K562 (cell line): ENCODE measurements around the gene PUS10. TPM values are rescaled to one million over a fixed set of nuclear protein-coding genes. Genes with fewer than 3 reads are reported as not detected.

Experiments
- ATAC-seq: fragments of 200-7000 bp; cut with Tn5 transposase; 3 replicates; pipeline ENCODE4 v1.9.1; 2020; ENCODE audit warnings: moderate library complexity
- BruUV-seq: library from RNA; stranded (reverse); fragments of 400-500 nt; replicated peaks from 2 replicates; lab custom pipeline; 2021; lab: Mats Ljungman, UMichigan
- CTCF ChIA-PET: fragments of 300-600 bp; formaldehyde crosslinking; extraction: SDS; loops from one replicate; lab custom pipeline; 2021; ENCODE audit warnings: low intra/inter-chr PET ratio; lab: Yijun Ruan, JAX
- POLR2A ChIA-PET: fragments of 300-600, 350-650 bp; sonication (Branson Sonifier 250); formaldehyde crosslinking; extraction: SDS; loops from one replicate; lab custom pipeline; 2021; ENCODE audit warnings: antibody characterized with exemption, inconsistent platforms; lab: Yijun Ruan, JAX
- DNase-seq, 4 experiments: peaks; one replicate each; pipeline versions ENCODE4 v3.0.0 to v3.0.0-alpha.2; 2011 to 2018; ENCODE audit warnings: low spot score in 3 of 4, mixed read lengths in 3 of 4; ENCODE audit errors: extremely low read depth in 1 of 4
- FAIRE-seq: peaks from 2 replicates; lab custom pipeline; 2011; peaks lifted over from hg19 to GRCh38; lab: Jason Lieb, UNC
- H2AFZ ChIP-seq: 2 replicates; pipeline ENCODE4 v1.6.0; 2011; ENCODE audit warnings: low read depth, low read length, control low read depth, inconsistent platforms
- H3K27ac ChIP-seq: fragments of 200-600 bp; 3 replicates; pipeline ENCODE4 v1.8.0; 2011; ENCODE audit warnings: low read depth, mild to moderate bottlenecking, control low read depth, inconsistent platforms, low read length, moderate library complexity, mixed read lengths; ENCODE audit errors: extremely low read depth
- H3K27me3 ChIP-seq, 2 experiments: fragments of 300-600 bp in 1 of 2; 2 replicates in 1 of 2; 3 replicates in 1 of 2; pipeline versions ENCODE4 v1.6.0 to v1.8.0; 2011; ENCODE audit warnings: inconsistent platforms in 2 of 2, low read length in 2 of 2, mild to moderate bottlenecking in 1 of 2, mixed read lengths in 1 of 2, moderate library complexity in 1 of 2; ENCODE audit not compliant: control insufficient read depth in 2 of 2, insufficient read depth in 2 of 2
- H3K36me3 ChIP-seq: fragments of 300-600 bp; 3 replicates; pipeline ENCODE4 v1.8.0; 2011; ENCODE audit warnings: mild to moderate bottlenecking, low read length, inconsistent platforms; ENCODE audit not compliant: control insufficient read depth, insufficient read depth
- H3K4me1 ChIP-seq, 2 experiments: fragments of 200-600 bp in 1 of 2; replicated peaks in 1 of 2; 2 replicates in 1 of 2; 3 replicates in 1 of 2; pipeline versions ENCODE4 v1.5.1 to v1.8.0; 2011; ENCODE audit warnings: inconsistent platforms in 2 of 2, low read length in 2 of 2, mild to moderate bottlenecking in 1 of 2, mixed read lengths in 1 of 2, moderate library complexity in 1 of 2; ENCODE audit not compliant: control insufficient read depth in 2 of 2, insufficient read depth in 2 of 2
- H3K4me2 ChIP-seq: 2 replicates; pipeline ENCODE4 v1.6.1; 2011; ENCODE audit warnings: low read length, control low read depth, inconsistent platforms, mixed read lengths; ENCODE audit not compliant: insufficient read depth
- H3K4me3 ChIP-seq: fragments of 200-600 bp; sonication (generic), shearing (Covaris generic); 2 replicates; pipeline ENCODE4 v1.5.1; 2016; ENCODE audit warnings: control low read depth, inconsistent platforms
- H3K79me2 ChIP-seq: fragments of 200-600 bp; 3 replicates; pipeline ENCODE4 v1.8.0; 2011; ENCODE audit warnings: low read length, inconsistent platforms; ENCODE audit not compliant: control insufficient read depth, insufficient read depth
- H3K9ac ChIP-seq, 2 experiments: 2 replicates each; pipeline versions ENCODE4 v1.6.0 to v1.6.1; 2011; ENCODE audit warnings: low read depth in 2 of 2, low read length in 2 of 2, control low read depth in 1 of 2, inconsistent platforms in 1 of 2, mild to moderate bottlenecking in 1 of 2, mixed read lengths in 1 of 2; ENCODE audit not compliant: insufficient read depth in 1 of 2
- H3K9me1 ChIP-seq: one replicate; pipeline ENCODE4 v1.6.0; 2011; ENCODE audit warnings: inconsistent platforms, mild to moderate bottlenecking, low read length, moderate library complexity; ENCODE audit not compliant: control insufficient read depth, insufficient read depth
- H3K9me3 ChIP-seq: replicated peaks from 2 replicates; pipeline ENCODE4 v1.5.1; 2011; ENCODE audit warnings: low read depth, low read length, inconsistent platforms; ENCODE audit not compliant: control insufficient read depth, insufficient read depth
- H4K20me1 ChIP-seq: replicated peaks from 2 replicates; pipeline ENCODE4 v1.6.1; 2011; ENCODE audit warnings: low read length, inconsistent platforms, mixed read lengths; ENCODE audit not compliant: control insufficient read depth, insufficient read depth
- FOS ChIP-seq: IDR thresholded peaks from 3 replicates; pipeline ENCODE4 v1.6.1; 2011; ENCODE audit not compliant: insufficient read length; ENCODE audit errors: extremely low read depth
- NFYB ChIP-seq: IDR thresholded peaks from 2 replicates; pipeline ENCODE4 v1.6.1; 2011; ENCODE audit warnings: mild to moderate bottlenecking, moderate library complexity; ENCODE audit not compliant: insufficient read length; ENCODE audit errors: extremely low read depth
- PHF20 ChIP-seq: fragments of 450-650 bp; IDR thresholded peaks from 2 replicates; pipeline ENCODE4 v1.6.1; 2018; ENCODE audit not compliant: partially characterized antibody
- ZBTB5 ChIP-seq: fragments of 450-650 bp; IDR thresholded peaks from 2 replicates; pipeline ENCODE4 v1.6.1; 2017; ENCODE audit warnings: antibody characterized with exemption
- ZNF121 ChIP-seq: sonication (generic); formaldehyde crosslinking; conservative IDR thresholded peaks from 2 replicates; pipeline ENCODE4 v1.8.0; 2022; ENCODE audit warnings: missing genetic modification reagents
- WGBS: fragments of 100-300 bp; shearing (Covaris generic); methylation state at CpG from one replicate; pipeline ENCODE4 v1.1.6; 2016; ENCODE audit warnings: low coverage, mixed read lengths; ENCODE audit not compliant: insufficient coverage; ENCODE audit errors: missing lambda C conversion rate; 5-methylcytosine and 5-hydroxymethylcytosine counted together
- in situ Hi-C: fragments of 300-500 bp; cut with MboI; formaldehyde crosslinking; loops from 4 replicates; pipeline ENCODE4 v1.15.0; 2018; ENCODE audit warnings: inconsistent platforms, mixed read lengths
- intact Hi-C: fragments of 100-400 bp; cut with micrococcal nuclease; formaldehyde crosslinking; loops from 2 replicates; pipeline ENCODE4 v1.14.2; 2022
- polyA plus RNA-seq, 8 experiments: library from polyadenylated mRNA; depleted of rRNA in 4 of 8; stranded (reverse) in 5 of 8; unstranded in 3 of 8; fragments of >200 nt; fragmentation: Nextera tagmentation in 2 of 8; fragmentation: Illumina TruSeq in 1 of 8; extraction: Ambion mirVana in 2 of 8; extraction: Trizol in 1 of 8; gene quantifications; 2 replicates each; pipeline versions ENCODE4 v1.2.1 to v1.2.3, GENCODE V29; 2011 to 2014; ENCODE audit warnings: inconsistent platforms in 1 of 8, missing spikeins in 1 of 8
- total RNA-seq, 7 experiments: library from RNA; depleted of rRNA in 6 of 7; stranded (reverse); fragments of >200 nt in 6 of 7; fragmentation: Illumina TruSeq in 2 of 7; extraction: Trizol in 2 of 7; gene quantifications; 2 replicates each; pipeline versions ENCODE4 v1.2.1 to v1.2.3, GENCODE V29; 2011 to 2021; ENCODE audit warnings: low replicate concordance in 1 of 7

PUS10 gene
- total and polyA plus RNA-seq, 9 of the 15 experiments (the other 6 are each of a cell fraction or from before 2014, with no cell fraction given) = 5.0 to 10.7 (median 7.6) TPM

GRCh38 chr2:61029533-61029932 lies 11.5 kb upstream of the PUS10 start:
- no peaks in the 10 kb centered on the region for H3K27me3 ChIP-seq
- H3K4me3 ChIP-seq = no peak overlapping the region
- DNase-seq = no peak
- peaks cover 4% of the 10 kb centered on the region; the same call in 1 of the 2 replicates for H3K9me3 ChIP-seq
- POLR2A ChIA-PET = no interaction called here
- H3K4me1 ChIP-seq = no peaks in the 10 kb centered on the region
- CTCF ChIA-PET = no interaction called here
- FAIRE-seq = no peak
- in situ Hi-C loops (no loop called here), intact Hi-C loops (no loop called here)
- H3K27ac ChIP-seq = no peak overlapping the region
- no TSS peak for BruUV-seq
- H3K79me2 ChIP-seq = peaks cover 5% of the 10 kb centered on the region; the same call in 1 of the 3 replicates
- WGBS = 92% methylated on average over 3 of the region's 3 CpGs
- H3K9me1 ChIP-seq = no peaks in the 10 kb centered on the region
- ATAC-seq = no peak
- no peaks in the 10 kb centered on the region for H4K20me1 ChIP-seq
- H3K36me3 ChIP-seq = peaks cover 33% of the 10 kb centered on the region
- no peak overlapping the region for H2AFZ ChIP-seq
- H3K4me2 ChIP-seq = no peak overlapping the region
- no peak for TF ChIP-seq NFYB
- TF ChIP-seq ZBTB5 = no peak
- peak; percentile 41; the same call in 1 of the 2 replicates for TF ChIP-seq ZNF121 (CRISPR knock-in tag)
- no peak for TF ChIP-seq PHF20
- TF ChIP-seq FOS = no peak
- no peak overlapping the region for H3K9ac ChIP-seq
